ENCODE data around the gene SKAP1.

Gene SKAP1

DNA sequence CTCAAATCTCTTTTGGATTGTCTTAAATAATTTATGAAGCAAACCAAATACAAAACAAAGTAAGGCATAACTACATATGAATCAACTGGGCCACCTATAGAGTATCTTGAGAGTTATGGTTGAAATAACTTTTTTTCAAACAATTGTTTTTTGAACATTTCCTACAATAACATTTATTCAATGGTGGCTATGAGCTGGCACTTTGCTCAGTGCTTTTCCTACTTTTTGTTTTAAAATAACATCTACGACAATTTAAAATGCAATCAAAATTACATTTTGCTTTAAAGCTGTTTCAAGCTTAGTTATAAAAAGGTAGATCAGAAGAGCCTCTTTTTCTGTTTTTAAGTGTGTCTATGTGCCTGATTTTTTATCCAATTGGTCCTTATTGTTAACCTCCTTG lies 238.7 kb downstream of the SKAP1 start:
- ATAC-seq: no peak
- TF ChIP-seq OSR1 (CRISPR knock-in tag; IDR thresholded peaks at IDR 0.05) (no peak), ZNF70 (CRISPR knock-in tag; IDR thresholded peaks at IDR 0.05) (no peak), TOX (CRISPR knock-in tag; IDR thresholded peaks at IDR 0.05; ENCODE audit: borderline replicate concordance) (no peak), RARB (CRISPR knock-in tag; IDR thresholded peaks at IDR 0.05) (no peak), BACH2 (CRISPR knock-in tag; IDR thresholded peaks at IDR 0.05; ENCODE audit: borderline replicate concordance) (no peak), GLIS3 (CRISPR knock-in tag; IDR thresholded peaks at IDR 0.05) (no peak), ZNF565 (CRISPR knock-in tag; conservative IDR thresholded peaks at IDR 0.05; ENCODE audit: low read depth) (no peak), ARNTL (CRISPR knock-in tag; IDR thresholded peaks at IDR 0.05; ENCODE audit: borderline replicate concordance, low read depth) (no peak), SNAI2 (CRISPR knock-in tag; IDR thresholded peaks at IDR 0.05) (no peak), ZC3H10 (CRISPR knock-in tag; IDR thresholded peaks at IDR 0.05) (no peak), ZNF8 (CRISPR knock-in tag; IDR thresholded peaks at IDR 0.05) (no peak), ZFP30 (CRISPR knock-in tag; IDR thresholded peaks at IDR 0.05) (no peak), PPARA (CRISPR knock-in tag; IDR thresholded peaks at IDR 0.05; ENCODE audit: borderline replicate concordance) (no peak), TCF4 (CRISPR knock-in tag; IDR thresholded peaks at IDR 0.05; ENCODE audit: borderline replicate concordance) (no peak), ESRRG (CRISPR knock-in tag; IDR thresholded peaks at IDR 0.05) (no peak), CSDC2 (CRISPR knock-in tag; IDR thresholded peaks at IDR 0.05) (no peak)
- TF ChIP-seq, protein P1, sequence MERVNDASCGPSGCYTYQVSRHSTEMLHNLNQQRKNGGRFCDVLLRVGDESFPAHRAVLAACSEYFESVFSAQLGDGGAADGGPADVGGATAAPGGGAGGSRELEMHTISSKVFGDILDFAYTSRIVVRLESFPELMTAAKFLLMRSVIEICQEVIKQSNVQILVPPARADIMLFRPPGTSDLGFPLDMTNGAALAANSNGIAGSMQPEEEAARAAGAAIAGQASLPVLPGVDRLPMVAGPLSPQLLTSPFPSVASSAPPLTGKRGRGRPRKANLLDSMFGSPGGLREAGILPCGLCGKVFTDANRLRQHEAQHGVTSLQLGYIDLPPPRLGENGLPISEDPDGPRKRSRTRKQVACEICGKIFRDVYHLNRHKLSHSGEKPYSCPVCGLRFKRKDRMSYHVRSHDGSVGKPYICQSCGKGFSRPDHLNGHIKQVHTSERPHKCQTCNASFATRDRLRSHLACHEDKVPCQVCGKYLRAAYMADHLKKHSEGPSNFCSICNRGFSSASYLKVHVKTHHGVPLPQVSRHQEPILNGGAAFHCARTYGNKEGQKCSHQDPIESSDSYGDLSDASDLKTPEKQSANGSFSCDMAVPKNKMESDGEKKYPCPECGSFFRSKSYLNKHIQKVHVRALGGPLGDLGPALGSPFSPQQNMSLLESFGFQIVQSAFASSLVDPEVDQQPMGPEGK (CRISPR knock-in tag; IDR thresholded peaks at IDR 0.05; ENCODE audit: borderline replicate concordance): no peak
- TF ChIP-seq, protein P2, sequence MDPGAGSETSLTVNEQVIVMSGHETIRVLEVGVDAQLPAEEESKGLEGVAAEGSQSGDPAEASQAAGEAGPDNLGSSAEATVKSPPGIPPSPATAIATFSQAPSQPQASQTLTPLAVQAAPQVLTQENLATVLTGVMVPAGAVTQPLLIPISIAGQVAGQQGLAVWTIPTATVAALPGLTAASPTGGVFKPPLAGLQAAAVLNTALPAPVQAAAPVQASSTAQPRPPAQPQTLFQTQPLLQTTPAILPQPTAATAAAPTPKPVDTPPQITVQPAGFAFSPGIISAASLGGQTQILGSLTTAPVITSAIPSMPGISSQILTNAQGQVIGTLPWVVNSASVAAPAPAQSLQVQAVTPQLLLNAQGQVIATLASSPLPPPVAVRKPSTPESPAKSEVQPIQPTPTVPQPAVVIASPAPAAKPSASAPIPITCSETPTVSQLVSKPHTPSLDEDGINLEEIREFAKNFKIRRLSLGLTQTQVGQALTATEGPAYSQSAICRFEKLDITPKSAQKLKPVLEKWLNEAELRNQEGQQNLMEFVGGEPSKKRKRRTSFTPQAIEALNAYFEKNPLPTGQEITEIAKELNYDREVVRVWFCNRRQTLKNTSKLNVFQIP (CRISPR knock-in tag; IDR thresholded peaks at IDR 0.05; ENCODE audit: borderline replicate concordance, low read depth): no peak
- TF ChIP-seq, protein P3, sequence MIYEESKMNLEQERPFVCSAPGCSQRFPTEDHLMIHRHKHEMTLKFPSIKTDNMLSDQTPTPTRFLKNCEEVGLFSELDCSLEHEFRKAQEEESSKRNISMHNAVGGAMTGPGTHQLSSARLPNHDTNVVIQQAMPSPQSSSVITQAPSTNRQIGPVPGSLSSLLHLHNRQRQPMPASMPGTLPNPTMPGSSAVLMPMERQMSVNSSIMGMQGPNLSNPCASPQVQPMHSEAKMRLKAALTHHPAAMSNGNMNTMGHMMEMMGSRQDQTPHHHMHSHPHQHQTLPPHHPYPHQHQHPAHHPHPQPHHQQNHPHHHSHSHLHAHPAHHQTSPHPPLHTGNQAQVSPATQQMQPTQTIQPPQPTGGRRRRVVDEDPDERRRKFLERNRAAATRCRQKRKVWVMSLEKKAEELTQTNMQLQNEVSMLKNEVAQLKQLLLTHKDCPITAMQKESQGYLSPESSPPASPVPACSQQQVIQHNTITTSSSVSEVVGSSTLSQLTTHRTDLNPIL (CRISPR knock-in tag; IDR thresholded peaks at IDR 0.05; ENCODE audit: low read depth): no peak
- TF ChIP-seq, protein P4, sequence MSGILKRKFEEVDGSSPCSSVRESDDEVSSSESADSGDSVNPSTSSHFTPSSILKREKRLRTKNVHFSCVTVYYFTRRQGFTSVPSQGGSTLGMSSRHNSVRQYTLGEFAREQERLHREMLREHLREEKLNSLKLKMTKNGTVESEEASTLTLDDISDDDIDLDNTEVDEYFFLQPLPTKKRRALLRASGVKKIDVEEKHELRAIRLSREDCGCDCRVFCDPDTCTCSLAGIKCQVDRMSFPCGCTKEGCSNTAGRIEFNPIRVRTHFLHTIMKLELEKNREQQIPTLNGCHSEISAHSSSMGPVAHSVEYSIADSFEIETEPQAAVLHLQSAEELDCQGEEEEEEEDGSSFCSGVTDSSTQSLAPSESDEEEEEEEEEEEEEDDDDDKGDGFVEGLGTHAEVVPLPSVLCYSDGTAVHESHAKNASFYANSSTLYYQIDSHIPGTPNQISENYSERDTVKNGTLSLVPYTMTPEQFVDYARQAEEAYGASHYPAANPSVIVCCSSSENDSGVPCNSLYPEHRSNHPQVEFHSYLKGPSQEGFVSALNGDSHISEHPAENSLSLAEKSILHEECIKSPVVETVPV (CRISPR knock-in tag; IDR thresholded peaks at IDR 0.05): no peak

DNA sequence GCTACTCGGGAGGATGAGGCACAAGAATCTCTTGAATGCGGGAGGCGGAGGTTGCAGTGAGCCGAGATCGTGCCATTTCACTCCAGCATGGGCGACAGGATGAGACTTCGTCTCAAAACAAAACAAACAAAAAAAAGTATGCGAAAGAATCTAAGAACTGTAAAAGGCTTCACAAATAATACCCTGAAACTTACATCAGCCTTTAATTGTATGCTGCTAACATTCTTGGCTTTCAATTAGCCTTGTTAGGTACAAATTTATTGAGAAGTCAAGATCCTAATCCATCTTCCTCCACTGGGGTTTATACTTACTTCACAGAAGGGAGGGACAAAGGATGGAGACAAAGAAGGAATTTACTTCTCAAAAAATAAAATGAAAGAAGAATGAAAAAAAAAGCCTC lies 239.1 kb downstream of the SKAP1 start:
- ATAC-seq: no peak

More for the DNA sequence above, 239.1 kb downstream of the SKAP1 start:
- TF ChIP-seq RARB (CRISPR knock-in tag; IDR thresholded peaks at IDR 0.05) (no peak), ZFP30 (CRISPR knock-in tag; IDR thresholded peaks at IDR 0.05) (no peak), BACH2 (CRISPR knock-in tag; IDR thresholded peaks at IDR 0.05; ENCODE audit: borderline replicate concordance) (no peak), ARNTL (CRISPR knock-in tag; IDR thresholded peaks at IDR 0.05; ENCODE audit: borderline replicate concordance, low read depth) (no peak), ESRRG (CRISPR knock-in tag; IDR thresholded peaks at IDR 0.05) (no peak), ZNF70 (CRISPR knock-in tag; IDR thresholded peaks at IDR 0.05) (no peak), ZC3H10 (CRISPR knock-in tag; IDR thresholded peaks at IDR 0.05) (no peak), ISL1 (CRISPR knock-in tag; IDR thresholded peaks at IDR 0.05) (no peak), PPARA (CRISPR knock-in tag; IDR thresholded peaks at IDR 0.05; ENCODE audit: borderline replicate concordance) (no peak), GLIS3 (CRISPR knock-in tag; IDR thresholded peaks at IDR 0.05) (no peak), ZFP3 (CRISPR knock-in tag; IDR thresholded peaks at IDR 0.05) (no peak), OSR1 (CRISPR knock-in tag; IDR thresholded peaks at IDR 0.05) (no peak)
- TF ChIP-seq, protein P5, sequence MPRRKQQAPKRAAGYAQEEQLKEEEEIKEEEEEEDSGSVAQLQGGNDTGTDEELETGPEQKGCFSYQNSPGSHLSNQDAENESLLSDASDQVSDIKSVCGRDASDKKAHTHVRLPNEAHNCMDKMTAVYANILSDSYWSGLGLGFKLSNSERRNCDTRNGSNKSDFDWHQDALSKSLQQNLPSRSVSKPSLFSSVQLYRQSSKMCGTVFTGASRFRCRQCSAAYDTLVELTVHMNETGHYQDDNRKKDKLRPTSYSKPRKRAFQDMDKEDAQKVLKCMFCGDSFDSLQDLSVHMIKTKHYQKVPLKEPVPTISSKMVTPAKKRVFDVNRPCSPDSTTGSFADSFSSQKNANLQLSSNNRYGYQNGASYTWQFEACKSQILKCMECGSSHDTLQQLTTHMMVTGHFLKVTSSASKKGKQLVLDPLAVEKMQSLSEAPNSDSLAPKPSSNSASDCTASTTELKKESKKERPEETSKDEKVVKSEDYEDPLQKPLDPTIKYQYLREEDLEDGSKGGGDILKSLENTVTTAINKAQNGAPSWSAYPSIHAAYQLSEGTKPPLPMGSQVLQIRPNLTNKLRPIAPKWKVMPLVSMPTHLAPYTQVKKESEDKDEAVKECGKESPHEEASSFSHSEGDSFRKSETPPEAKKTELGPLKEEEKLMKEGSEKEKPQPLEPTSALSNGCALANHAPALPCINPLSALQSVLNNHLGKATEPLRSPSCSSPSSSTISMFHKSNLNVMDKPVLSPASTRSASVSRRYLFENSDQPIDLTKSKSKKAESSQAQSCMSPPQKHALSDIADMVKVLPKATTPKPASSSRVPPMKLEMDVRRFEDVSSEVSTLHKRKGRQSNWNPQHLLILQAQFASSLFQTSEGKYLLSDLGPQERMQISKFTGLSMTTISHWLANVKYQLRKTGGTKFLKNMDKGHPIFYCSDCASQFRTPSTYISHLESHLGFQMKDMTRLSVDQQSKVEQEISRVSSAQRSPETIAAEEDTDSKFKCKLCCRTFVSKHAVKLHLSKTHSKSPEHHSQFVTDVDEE (CRISPR knock-in tag; IDR thresholded peaks at IDR 0.05): no peak
- TF ChIP-seq, protein P2 (CRISPR knock-in tag; IDR thresholded peaks at IDR 0.05; ENCODE audit: borderline replicate concordance, low read depth): no peak
- TF ChIP-seq, protein P1 (CRISPR knock-in tag; IDR thresholded peaks at IDR 0.05; ENCODE audit: borderline replicate concordance): no peak
- TF ChIP-seq, protein P3 (CRISPR knock-in tag; IDR thresholded peaks at IDR 0.05; ENCODE audit: low read depth): no peak
- TF ChIP-seq, protein P4 (CRISPR knock-in tag; IDR thresholded peaks at IDR 0.05): no peak

All from SK-N-SH treated with all-trans-retinoic acid at 6 μM for 48 hours (cell line).